Kidney tubule cell (primary cell): ENCODE data around the gene WDR5.
"Not testable (repeated sequence)": the region's sequence is repeated elsewhere in the genome, so short reads cannot be mapped to it uniquely, and the experiment has no call there.

Source experiments
- DNase-seq: peaks from one replicate; pipeline ENCODE4 v3.0.0-alpha.2; 2018; ENCODE audit warnings: low spot score

Gene WDR5

DNA sequence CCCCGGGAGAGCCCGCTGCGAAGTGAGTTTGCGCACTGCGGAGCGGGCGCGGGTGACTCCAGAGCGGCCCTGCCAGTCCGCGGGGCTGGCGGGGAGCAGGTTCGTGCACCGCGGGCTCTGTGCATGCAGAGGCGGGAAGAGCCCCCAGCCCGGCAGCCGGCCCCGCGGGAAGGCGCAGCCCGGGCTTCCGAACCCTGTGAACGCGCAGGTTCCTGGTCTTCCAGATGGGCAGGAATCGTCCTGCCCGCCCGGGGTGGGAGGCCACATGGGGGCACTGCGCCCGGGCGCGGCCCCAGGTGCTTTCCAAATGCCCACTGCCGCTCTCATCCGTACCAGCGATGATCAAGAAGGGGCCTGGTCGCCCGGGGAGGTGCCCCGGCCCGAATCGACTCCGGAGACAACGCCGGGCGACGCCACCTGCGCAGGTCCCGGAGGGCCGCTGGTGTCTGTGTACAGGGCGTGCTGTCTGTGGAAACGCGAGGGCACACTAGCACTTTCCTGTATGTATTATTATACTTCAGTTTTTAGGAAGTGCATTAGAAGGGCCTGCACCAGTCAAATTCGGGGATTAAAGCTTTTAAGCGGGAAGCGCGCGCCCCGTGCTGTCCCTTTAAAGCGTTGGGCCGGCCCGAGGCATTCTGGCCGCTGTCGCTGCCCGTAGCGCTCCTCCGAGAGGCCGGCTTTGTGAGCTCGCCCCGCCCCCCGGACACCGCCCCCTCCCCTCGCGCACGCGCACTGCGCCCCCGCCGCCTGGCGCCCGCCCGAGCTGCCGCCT is at the start of gene WDR5:
TSS of gene WDR5 (plus strand) at position 740 of the 775 bp plus-strand sequence. CDS start 3,796 bp downstream, outside the sequence.
- peak; percentile 90 for DNase-seq

DNA sequence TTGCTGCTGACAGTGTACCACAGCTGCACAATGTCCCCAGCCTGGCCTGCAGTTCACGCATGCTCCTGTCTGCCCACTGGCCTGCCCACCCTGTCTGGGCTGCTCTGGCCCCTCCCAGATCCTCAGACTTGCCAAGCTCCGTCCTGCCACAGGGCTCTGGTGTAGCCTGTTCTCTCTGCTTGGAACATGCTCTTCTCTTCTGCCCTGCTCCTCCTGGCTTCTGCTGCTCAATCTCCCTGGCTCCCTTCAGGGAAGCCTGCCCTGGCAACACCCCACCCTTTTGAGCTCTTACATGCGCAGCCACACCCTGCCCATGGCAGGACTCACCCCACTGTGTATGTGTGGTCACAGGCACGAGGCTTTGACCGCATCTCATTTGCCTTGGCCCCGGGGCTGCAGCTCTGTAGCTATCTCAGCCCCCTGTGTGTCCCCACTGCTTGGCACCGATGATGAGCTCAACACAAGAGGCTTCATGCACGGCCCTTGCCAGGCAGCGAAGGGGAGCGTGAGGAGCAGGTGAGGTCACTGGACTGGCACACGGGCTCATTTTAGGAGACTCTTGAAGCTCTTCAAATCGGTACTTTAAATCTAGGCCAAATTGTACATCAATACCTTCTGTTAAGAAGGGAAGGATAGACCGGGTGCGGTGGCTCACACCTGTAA is 47.7 kb upstream of the WDR5 start:
- DNase-seq, result no peak

DNA sequence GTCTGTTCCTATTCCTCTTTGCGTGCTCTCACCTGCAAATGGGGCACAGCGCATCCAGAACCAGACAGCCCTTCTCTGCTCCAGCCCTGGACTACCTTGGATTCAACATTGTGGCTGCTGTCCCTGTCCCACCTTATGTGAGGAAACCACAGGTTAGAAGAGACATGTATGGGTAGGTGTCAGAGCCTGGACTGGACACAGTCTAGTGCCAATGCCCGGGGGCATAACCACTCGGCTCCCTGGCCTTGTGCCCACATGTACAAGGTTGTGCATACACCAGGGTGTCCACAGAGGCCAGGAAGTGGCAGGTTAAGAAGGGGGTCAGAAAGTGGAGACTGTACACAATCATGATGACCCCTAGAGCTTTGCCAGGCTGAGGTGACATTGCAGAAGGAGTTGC is 45.9 kb upstream of the WDR5 start:
- no peak for DNase-seq

DNA sequence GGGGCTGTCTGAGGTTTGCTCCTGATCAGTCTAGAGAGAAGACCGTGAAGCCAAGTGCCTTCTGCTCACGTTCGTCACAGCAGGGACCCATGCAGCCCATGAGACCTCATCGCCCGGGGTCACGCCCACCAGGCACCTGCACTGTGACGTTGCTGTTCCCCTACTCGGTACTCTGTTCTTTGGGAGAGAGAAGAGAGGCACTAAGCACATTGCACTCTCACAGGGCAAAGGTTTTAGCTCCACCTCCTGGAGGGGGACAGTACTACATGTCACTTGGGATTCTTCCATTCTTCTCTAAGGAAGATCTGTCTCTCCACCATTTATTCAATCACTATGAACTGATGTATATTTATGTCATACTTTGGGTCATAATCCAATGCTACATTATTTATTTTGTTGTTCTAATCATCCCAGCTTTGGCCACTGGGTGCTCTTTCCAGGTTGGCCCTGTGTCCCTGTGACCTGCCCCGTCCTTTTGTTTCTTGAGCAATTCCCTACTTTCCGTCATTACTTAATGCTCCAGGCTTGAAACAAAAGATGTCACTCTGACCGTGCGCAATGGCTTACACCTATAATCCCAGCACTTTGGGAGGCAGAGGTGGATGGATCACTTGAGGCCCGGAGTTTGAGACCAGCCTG is 36.6 kb upstream of the WDR5 start:
- DNase-seq, result peak; percentile 56

DNA sequence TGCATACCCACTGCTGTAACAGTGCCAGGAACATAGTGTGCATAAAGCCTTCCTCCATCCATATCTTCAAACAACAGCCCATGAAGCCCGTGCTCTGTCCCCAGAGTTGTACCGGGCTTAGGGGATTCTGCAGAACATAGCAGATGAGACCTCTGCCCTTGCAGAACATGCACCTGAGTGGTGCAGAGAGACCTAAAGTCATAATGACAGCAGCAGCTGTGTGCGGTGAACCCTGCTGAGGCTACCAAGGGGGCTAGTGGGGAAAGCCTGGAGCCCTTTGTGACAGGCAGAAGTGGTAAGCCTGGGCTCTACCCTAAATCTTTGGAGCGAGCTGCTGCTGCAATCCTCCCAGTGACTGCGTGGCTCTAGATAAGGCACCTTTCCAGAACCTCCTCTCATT is 35.8 kb upstream of the WDR5 start:
- DNase-seq, result no peak

DNA sequence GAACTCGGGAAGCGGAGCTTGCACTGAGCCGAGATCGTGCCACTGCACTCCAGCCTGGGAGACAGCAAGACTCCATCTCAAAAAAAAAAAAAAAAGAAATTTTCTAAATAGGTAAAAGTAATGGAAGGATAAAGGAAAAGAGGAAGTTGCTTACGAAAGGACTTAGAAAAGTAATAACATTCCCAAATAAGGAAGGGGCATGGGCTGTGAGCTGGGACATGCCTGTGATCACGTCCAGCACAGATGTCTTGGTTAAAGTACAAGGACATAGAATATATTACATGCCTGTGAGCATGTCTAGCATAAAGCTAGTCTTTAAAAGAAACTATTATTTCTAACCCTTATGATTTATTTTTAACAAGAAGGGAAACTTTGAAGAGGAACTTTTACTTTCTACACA is 34.7 kb upstream of the WDR5 start:
- not testable (repeated sequence) for DNase-seq

DNA sequence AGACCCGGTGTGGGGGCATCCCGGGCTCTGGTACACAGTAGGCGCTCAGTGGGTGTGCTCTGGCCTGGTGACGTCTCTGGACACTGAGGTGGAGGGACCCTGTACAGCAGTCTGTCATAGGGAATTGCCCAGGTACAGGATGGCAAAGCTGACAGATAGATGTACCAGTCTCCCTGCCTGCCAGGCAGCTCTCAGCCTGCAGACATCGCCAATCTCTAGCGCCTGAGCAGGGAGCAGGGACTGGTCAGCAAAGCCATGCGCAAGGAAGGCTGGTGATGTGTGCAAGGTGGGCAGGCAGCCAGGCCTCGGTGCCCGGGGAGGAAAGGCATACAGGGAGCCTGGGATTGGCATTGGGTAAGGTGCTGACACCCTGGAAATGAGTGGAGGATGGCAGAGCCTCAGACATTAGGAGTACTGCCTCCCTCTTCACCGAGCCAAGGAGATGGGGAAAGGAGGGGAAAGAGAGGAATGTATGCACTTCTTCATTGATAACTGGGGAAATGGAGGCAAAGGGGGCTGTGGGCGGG is 34.2 kb upstream of the WDR5 start:
- no peak for DNase-seq

DNA sequence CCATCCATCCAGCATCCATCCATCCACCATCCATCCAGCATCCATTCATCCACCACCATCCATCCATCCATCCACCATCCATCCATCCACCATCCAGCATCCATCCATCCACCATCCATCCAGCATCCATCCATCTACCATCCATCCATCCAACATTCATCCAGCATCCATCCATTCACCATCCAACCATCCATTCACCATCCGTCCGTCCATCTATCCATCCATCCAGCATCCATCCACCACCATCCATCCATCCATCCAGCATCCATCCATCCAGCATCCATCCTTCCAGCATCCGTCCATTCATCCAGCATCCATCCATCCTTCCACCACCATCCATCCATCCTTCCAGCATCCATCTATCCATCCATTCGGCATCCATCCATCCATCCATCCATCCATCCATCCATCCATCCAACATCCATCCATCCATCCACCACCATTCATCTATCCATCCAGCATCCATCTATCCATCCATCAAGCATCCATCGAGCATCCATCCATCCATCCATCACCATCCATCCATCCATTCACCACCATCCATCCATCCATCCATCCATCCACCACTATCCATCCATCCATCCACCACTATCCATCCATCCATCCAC is 32.4 kb upstream of the WDR5 start:
- no peak for DNase-seq

DNA sequence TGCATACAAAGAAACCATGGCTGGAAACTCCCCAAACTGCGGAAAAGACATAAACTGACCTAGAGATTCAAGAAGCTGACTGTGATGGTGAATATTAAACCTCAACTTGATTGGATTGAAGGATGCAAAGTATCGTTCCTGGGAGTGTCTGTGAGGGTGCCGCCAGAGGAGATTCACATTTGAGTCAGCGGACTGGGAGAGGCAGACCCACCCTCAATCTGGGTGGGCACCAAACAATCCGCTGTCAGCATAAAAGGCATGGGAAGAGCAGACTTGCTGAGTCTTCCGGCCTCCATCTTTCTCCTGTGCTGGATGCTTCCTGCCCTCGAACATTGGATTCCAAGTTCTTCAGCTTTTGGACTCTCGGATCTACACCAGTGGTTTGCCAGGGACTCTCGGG is 24.8 kb upstream of the WDR5 start:
- DNase-seq, result no peak

DNA sequence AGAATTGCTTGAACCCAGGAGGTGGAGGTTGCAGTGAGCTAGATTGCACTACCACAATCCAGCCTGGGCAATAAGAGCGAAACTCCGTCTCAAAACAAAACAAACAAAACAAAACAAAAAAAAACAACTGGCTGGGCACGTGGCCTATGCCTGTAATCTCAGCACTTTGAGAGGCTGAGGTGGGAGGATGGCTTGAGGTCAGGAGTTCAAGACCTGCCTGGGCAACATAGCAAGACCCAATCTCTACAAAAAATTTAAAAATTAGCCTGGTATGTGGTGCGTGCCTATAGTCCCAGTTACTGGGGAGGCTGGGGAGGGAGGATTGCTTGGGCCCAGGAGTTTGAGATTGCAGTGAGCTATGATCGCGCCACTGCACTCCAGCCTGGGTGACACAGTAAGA is 23.3 kb upstream of the WDR5 start:
- no peak for DNase-seq

DNA sequence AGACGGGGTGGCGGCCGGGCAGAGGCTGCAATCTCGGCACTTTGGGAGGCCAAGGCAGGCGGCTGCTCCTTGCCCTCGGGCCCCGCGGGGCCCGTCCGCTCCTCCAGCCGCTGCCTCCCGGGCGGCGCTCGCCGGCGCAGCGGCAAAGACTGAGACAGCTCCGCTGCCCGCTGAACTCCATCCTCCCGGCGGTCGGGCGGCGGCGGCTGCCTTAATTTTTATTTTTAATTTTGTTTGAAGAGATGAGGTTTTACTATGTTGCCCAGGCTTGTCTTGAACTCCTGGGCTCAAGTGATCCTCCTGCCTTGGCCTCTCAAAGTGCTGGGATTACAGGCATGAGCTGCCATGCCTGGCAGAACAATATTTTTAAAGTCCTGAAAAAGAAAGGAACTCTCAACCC is 16.9 kb upstream of the WDR5 start:
- DNase-seq, result not testable (repeated sequence)

DNA sequence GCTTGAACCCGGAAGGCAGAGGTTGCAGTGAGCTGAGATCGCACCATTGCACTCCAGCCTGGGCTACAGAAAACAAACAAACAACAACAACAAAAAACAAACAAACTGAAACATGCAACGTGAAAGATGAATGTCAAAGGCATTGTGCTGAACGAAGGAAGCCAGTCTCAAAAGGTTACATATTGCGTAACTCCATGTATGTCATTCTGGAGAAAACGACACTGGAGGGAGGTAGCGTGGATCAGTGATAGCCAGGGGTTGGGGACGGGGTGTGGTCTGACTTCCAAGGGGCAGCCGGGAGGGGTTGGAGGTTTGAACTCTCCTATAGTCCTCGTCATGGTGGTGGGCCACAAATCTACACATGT is 12.1 kb upstream of the WDR5 start:
- no peak for DNase-seq

DNA sequence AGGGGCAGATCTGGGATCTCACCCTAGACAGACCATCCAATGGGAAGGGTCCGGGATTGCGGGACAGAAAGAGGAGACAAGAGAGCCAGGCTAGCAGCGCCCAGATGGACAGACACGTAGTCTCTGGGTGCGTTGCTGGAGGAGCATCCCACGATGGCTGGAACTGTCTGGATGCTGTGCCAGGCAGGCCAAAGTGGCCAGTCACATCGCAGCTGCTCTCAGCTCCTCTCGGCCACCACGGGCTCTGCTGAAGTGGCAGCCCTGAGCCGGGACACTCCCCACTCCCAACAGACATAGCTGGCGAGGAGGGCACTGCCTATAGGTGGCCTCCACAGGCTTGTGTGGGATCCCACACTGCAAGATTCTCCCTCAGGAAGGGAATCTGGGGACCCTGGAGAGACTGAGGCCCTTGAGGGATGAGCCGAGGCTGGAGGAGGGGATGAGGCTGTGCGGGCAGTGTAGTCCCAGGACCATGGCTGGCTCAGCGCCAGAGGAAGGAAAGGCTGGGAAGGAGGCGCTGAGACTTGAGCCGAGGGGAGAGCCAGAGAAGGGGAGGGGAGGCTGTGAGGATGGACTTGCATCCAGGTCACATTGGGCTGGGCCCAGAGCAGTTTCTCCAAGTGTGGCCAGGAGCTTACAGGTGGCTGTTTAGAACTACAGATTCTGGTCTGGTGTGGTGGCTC is 10.3 kb upstream of the WDR5 start:
- DNase-seq, result no peak

DNA sequence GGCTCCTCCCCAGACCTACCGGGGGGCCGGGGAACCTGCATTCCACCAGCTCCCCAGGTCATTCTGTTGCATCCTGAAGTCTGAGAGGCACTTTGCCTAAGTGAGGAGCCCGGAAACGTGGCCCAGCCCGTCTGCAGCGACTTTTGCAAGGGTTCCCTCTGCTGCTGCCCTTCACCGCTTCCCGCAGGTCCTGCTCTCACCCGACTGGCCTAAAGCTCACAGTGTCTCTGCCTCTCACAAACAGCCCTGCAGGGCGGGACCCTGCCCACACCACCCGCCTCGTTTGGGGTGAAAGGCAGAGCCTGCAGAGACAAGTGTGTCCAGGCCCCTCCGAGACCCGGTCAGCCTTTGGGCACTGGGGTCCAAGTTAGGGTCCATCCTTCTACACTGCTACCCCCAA is 9.5 kb upstream of the WDR5 start:
- DNase-seq, result no peak

DNA sequence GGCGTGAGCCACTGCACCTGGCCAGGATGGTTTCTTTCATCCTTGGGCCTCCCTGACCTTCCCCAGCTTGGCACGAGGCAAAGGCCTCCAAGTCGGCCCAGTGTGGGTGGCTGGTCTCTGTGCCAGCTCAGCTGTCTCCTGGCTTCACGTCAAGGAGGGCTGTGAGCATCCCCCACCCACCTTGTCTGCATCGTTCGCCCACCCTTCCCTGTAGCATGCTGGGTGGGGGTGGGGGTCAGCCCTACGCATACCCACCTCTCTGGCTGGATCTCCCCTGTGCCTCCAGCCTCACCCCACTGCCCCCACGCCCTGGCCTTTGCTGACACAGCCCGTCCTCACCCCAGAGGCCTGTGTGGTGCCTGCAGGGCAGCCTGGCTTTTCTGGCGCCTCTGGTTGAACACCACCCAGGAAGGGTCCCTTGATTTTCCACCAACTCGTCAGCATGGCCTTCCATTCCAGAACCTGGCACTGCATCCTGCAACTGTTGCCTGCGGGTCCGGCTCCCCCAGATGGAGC is 8.8 kb upstream of the WDR5 start:
- DNase-seq, result no peak

DNA sequence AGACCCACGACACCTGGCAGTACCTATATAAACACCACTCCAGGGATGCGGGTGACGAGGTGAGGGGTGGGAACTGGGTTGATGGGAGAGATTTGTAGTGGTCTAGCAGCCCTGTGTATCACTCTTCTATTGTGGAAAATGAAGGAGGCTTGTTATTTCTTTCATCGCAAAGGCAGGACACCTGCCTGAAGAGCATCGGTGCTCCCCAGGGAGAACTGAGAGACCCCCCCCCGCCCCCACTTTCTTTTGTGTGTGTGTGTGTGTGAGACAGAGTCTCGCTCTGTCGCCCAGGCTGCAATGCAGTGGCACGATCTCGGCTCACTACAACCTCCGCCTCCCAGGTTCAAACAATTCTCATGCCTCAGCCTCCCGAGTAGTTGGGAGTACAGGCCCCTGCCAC is 8.3 kb upstream of the WDR5 start:
- DNase-seq, result no peak

DNA sequence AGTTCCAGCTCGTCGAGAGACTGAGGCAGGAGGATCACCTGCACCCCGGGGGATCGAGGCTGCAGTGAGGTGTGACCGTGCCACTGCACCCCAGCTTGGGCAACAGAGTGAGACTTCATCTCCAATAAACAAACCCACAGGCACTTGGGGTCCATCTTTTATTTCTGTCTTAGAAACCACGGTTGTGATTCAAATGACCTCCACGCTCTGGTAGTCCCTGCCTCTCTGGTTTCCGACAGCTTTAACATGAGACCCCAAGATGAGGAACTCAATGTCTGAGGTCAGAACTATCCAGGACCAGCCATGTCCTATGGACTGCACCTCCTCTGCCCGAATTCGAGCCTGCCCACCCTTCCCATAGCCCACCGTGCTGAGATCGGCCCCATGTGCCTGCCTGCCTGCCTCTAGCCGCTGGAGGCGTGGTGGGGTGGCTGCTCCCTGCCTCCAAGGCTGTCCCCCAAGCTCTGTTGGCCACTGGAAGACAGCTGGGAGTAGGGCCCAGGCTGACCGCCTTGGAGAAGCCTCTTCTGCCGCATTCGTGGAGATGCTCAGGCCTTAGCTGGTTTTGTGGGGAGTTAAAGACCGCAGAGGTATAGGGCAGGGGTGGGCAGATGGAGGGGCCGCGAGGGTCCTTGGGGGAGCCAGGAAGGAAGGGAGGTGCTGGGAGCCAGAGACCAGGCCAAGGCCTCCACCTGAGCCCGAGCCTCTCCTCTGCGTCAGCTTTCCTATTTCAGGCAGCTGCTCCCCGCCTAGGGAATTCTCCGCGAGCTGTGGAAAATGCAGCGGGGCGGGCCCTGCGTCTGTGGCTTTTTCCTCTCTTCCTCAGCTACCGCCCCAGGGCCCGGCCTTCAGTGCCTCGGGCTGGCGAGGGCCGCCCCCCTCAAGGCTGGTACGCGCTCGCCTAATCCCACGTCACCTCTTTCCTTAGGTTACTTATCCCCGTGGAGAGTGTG is 6.9 kb upstream of the WDR5 start:
- no peak for DNase-seq

DNA sequence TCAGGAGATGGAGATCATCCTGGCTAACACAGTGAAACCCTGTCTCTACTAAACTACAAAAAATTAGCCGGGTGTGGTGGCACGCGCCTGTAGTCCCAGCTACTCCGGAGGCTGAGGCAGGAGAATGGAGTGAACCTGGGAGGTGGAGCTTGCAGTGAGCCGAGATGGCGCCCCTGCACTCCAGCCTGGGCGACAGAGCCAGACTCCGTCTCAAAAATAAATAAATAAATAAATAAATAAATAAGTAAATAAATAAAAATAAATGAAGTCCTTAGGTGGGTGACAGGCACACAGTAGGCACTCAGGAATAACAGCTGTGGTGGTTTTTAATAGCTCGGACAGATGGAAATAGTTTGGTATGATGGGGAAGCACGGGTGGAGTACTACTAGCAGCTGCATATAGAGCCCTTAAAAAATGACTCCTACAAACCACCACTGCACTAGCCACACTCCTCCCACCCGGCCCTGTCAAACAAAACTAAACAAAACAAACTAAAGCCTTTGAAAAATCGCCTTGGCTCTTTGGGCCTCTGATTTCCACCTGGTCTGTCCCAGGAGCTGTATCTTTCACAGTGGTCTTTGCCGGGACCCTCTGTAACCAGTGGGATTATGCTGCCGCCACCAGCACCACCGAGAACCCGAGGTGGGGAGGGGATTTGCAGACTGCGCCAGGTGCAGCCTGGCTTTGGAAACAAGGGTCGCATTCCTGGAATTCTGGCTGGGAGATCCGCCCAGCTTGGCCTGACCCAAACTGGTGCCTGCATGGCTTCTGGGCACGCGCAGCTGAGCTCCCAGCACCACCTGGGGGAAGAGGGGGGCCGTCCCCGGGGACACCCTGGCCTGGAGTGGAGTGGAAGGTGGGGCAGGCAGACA is 5.1 kb upstream of the WDR5 start:
- DNase-seq, result peak; percentile 53

DNA sequence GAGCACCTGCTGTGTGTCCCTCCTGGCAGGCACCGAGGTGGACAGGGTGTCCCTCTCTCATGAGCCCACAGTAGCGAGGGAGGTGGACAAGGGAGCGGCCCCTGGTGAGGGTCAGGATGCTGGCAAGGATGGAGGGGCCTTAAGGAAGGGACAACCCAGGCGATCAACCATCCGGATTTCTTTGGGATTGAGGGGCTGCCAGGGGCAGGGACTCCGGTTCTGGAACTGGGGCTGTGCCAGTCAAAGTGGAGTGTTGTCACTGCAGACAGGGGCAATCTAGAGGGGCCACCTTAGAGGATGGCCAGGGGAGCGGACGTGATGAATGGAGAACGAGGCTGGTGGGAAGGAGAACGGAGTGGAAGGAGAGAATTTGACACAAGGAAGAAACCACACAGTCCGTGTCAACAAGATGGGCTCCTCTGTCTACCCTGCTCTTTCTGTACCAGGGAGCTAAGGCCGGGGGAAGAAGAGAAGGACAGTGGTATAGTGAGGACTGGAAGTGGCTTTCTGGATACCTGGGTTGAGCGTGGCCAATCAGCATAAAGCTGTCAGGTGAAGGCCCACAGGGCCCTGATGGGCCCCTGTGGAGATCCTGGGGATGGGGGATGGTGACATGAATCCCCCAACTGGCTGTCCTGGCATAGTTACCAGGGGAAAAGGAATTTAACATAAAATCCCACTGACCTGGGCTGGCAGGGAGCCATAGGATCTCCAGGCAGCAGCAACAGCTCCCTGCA is 4.2 kb upstream of the WDR5 start:
- no peak for DNase-seq
